B cell (primary cell): ENCODE data around the gene ST7L.

ENCODE experiments used
- CTCF ChIP-seq: fragments of 200-600 bp; IDR thresholded peaks from one replicate; pipeline ENCODE4 v1.8.0; 2022; ENCODE audit warnings: antibody characterized with exemption, mild to moderate bottlenecking
- EZH2 ChIP-seq: IDR thresholded peaks from 2 replicates; pipeline ENCODE4 v1.6.1; 2012; ENCODE audit warnings: borderline replicate concordance, low read depth, mild to moderate bottlenecking, moderate library complexity, low read length; ENCODE audit not compliant: insufficient read depth, poor library complexity, severe bottlenecking

- TF ChIP-seq CTCF (no peak), EZH2 (no peak)
Measured at GRCh38 chr1:112516141-112516540, 102.8 kb downstream of the ST7L start.
